EH (cell line): ENCODE data around the gene TRAF2.

Source experiments
- DNase-seq: peaks from one replicate; pipeline ENCODE4 v3.0.0-alpha.2; 2015; ENCODE audit warnings: low read depth

Gene TRAF2

DNA sequence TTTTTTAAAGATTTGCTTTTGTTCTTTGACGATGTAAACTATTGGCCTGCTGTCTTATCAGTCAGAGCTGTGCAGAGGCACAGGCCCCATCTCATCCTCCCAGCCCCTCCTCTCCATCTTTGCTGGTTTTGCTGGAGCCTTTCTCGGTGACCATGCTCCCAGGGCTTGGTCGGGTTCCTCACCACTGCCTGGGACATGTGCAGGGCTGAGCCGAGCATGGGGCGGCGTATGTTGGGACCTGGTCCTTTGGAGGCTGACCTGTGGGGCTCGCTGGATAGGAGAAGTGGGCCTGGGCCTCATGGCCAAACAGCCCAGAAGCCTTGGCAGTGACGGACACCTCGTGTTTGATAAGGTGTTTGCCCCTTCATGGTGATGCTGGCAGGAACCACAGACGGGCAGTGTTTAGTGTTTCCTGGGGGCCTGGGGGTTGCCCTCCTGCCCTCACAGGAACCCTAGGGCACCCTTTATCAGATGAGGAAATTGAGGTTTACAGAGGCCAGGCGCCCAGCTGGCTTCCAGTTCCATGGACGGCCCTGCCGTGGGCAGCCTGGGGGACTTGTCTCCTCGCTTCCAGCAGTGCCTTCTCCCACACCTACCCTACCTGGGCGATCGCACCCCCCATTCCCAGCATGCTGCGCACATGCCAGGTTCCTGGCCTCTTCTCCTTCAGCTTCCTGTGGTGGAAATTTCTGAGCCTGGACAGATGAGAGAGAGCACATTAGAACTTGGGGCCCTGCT lies 27.6 kb downstream of the TRAF2 start:
- DNase-seq: no peak

- no peak for DNase-seq
Observed at GRCh38 chr9:136915632-136916329, 29.5 kb downstream of the TRAF2 start.

GRCh38 chr9:136916330-136917184 lies 30.2 kb downstream of the TRAF2 start:
- DNase-seq: no peak

DNA sequence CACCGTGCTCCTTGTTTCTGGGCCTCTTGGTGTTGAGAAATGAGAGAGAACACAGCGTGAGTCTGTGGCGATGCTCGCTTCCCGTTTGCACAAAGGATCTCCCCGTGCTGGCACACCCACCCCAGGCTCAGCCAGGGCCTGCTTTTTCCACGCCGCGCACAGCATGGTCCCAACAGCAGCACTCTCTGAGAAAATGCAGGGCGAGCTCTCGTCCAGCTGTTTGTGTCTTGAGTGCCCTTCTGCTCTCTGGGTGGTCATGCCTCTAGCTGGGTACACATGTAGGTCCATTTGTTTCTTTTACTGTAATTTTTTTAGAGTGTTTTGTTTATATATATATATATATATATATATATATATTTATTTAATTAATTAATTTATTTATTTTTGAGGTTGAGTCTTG lies 31.6 kb downstream of the TRAF2 start:
- no peak for DNase-seq

GRCh38 chr9:136920069-136920468 lies 33.8 kb downstream of the TRAF2 start:
- no peak for DNase-seq

- no peak for DNase-seq
Observed at GRCh38 chr9:136920734-136921231, 34.5 kb downstream of the TRAF2 start.

DNA sequence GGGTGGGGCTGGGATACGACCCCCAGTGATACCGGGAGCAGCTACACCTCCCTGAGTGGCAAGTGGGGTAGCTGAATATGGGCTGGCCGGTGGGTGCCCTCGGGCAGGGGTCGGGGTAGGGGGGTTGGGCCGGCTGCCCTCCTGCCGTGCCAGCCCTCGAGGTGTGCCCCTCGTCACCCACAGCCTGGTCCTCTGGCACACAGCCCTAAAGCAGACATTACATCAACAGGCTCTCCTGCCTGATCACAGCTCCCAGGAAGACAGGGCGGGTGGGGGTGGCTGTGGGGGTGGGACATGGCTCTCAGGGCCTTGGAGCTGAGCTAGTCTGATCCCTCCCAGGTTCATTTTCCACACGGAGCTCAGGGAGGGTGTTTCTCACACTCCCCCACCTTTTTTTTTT lies 35.0 kb downstream of the TRAF2 start:
- DNase-seq: no peak

DNA sequence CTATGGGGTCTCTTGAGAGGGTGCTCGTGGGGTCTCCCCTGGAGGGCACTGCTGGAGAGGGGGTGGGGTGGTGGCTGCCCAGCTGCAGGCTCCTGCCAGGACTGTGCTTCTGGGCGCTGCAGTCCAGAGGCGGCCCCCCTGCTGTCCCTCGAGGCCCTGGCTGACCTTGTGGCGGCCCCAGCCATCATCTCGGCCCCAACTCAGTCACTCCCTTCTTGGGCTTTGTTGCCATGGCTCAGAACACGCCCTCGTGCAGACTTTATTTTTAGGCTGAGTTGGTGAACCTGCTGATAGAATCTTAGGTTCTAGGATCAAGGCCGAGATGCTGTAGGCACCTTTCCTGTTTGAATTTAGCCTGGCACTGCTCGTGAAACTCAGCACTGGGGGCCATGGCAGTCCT lies 35.4 kb downstream of the TRAF2 start:
- no peak for DNase-seq

- DNase-seq: no peak
Observed at GRCh38 chr9:136922540-136922939, 36.2 kb downstream of the TRAF2 start.

DNA sequence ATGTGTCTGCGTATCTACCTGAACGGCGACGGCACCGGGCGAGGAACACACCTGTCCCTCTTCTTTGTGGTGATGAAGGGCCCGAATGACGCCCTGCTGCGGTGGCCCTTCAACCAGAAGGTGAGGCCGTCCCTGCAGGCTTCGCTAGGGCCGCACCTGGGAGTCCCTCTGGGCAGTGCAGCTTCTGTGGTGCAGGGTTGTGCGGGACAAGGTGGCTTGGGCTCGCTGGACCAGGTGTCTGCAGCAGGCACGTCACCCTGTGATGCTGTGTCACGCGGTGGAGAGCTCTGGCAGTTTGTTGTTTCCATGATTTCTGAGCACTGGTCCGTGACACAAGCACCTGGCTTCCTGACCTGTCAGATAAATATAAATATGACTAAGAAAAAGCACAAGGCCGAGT lies 37.6 kb downstream of the TRAF2 start:
- DNase-seq: no peak

DNA sequence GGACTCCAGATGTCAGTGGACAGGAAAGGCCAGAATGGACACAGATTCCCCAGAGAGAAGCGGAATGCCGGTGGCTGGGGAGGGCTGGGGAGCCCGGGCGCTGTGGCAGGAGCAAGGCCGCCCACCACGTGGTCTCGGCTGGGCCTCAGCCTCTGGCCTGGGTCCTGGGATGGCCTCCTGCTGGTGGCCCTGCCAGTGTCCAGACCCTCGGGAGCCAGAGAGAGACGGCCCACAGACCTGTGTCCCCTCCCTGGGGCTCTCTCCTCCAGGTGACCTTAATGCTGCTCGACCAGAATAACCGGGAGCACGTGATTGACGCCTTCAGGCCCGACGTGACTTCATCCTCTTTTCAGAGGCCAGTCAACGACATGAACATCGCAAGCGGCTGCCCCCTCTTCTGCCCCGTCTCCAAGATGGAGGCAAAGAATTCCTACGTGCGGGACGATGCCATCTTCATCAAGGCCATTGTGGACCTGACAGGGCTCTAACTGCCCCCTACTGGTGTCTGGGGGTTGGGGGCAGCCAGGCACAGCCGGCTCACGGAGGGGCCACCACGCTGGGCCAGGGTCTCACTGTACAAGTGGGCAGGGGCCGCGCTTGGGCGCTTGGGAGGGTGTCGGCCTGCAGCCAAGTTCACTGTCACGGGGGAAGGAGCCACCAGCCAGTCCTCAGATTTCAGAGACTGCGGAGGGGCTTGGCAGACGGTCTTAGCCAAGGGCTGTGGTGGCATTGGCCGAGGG lies 39.3 kb downstream of the TRAF2 start:
- DNase-seq: no peak

DNA sequence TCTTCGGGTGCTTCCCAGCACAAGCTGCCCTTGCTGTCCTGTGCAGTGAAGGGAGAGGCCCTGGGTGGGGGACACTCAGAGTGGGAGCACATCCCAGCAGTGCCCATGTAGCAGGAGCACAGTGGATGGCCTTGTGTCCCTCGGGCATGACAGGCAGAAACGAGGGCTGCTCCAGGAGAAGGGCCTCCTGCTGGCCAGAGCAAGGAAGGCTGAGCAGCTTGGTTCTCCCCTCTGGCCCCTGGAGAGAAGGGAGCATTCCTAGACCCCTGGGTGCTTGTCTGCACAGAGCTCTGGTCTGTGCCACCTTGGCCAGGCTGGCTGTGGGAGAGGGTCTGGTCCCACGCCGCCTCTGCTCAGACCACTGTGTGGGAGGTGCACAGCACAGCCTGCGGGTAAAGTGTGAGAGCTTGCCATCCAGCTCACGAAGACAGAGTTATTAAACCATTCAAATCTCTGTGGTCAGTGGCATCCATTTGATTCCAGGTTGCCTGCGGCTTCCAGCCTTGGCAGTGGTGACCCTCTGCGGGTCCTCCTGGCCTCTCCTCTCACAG lies 39.9 kb downstream of the TRAF2 start:
- DNase-seq: no peak

DNA sequence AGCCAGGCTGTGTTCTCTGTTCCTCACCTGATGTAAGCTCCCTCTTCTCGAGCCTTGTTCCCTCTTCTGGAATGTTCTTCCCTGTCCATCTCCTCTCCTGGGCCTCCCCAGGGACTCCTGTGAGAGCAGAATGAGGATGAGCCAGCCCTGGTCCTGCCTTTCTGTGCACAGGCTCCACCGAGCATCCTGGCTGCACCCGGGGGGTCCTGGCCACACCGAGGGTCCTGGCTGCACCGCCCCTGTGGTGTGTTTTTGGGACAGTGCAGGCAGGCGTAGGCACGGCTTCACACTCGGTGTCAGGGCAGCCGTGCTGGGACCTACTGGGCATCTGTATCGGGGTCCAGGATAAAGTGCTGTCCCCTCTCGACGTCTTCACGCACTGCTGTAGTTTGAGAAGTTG lies 40.4 kb downstream of the TRAF2 start:
- no peak for DNase-seq

DNA sequence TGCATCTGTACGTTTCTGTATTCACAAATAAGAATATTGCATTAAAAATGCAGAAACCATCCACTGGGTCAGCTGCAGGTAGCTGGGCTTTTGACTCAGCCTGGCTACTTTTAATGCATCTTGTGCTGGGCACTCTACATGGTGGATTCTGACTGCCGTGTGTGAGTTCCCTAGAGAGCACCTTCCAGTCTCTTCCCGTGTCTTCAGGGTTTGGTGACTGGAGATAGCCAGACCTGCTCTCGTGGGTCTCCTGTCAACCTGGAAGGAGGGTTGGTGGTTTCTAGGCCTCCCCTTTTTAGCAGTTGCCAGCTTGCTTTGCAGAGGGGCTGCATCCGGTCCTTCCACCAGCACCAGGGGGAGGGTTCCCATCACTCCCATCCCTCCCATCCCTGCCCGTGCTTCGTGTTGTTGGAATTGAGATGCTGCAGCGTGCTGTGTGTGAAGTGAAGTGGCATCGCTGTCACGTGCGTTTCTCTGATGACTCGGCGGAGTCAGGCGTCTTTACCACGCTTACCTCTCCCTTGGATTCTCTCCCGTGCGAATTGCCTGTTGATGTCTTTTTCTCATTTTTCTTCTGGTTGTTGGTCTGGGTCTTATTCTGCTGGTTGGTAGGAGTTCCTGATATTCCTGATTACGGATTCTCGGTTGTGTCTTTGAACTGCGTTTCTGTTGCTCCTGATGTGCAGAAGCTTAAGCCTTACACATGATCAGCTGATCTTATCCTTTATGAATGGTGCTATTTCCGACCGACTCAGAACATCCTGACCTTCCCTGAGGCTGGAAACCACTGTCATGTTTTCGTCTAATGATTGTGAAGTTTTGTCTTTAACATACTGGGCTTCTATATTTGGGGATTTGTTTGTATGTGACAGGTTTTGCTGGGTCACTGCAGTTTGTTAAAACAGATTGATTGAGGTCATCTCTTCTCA lies 41.3 kb downstream of the TRAF2 start:
- peak; percentile 16 for DNase-seq

DNA sequence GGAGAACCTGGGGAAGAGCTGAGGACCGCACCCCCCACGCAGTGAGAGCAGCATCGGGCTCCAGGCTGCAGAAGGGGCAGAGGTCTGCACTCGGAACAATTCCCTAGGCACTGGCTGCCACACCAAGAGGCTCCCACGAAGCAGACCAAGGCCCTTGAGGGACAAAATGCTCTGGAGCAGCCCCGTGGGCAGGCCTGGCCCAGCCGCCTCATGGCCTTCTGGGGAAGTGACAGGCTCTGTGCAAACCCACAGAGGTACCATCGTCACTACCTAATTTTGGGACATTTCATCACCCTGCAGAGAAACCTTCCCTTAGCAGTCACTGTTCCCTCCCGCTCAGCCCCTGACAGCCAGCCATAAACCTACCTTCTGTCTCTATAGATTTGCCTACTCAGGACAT lies 42.3 kb downstream of the TRAF2 start:
- DNase-seq: no peak

GRCh38 chr9:136930014-136930413 lies 43.7 kb downstream of the TRAF2 start:
- DNase-seq: no peak

GRCh38 chr9:136931611-136932130 lies 45.4 kb downstream of the TRAF2 start:
- no peak for DNase-seq

- DNase-seq: no peak
Observed at GRCh38 chr9:136934277-136934676, 48.0 kb downstream of the TRAF2 start.

DNA sequence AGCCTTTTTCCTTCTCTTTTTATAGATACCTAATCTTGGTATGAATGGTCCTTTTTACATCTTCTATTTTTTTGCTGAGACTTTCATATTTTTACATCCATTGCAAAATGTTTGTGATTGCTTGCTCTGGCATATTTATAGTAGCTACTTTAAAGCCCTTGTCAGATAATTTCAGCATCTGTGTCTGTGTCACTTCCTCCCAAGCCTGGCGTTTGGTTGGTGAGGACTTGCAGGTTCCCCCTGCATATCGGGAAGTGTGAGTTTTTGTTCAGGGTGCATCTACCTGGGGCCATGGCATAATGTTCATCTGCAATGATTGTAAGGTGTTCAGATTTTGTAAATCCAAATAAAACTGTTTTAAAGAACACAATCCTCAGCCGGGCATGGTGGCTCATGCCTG lies 49.3 kb downstream of the TRAF2 start:
- DNase-seq: no peak

- DNase-seq: no peak
Observed at GRCh38 chr9:136936645-136937170, 50.4 kb downstream of the TRAF2 start.
